OCI-LY7 (cell line): Measurements from ENCODE around the gene PEMT. TPM values are rescaled to one million over a fixed set of nuclear protein-coding genes. Genes with fewer than 3 reads are reported as not detected.

Source experiments
- BruUV-seq: library from RNA; stranded (reverse); fragments of 400-500 nt; replicated peaks from 2 replicates; lab custom pipeline; 2021; lab: Mats Ljungman, UMichigan
- CTCF ChIA-PET: fragments of 300-600 bp; sonication (Branson Sonifier 250); formaldehyde crosslinking; loops from one replicate; lab custom pipeline; 2022; ENCODE audit warnings: antibody characterized with exemption; ENCODE audit not compliant: unreplicated experiment; lab: Charles Lee
- POLR2A ChIA-PET: fragments of 300-600 bp; sonication (Branson Sonifier 250); formaldehyde crosslinking; loops from one replicate; lab custom pipeline; 2022; ENCODE audit warnings: antibody characterized with exemption; lab: Charles Lee
- DNase-seq: peaks from one replicate; pipeline ENCODE4 v3.0.0-alpha.2; 2015; ENCODE audit warnings: low spot score
- H2AFZ ChIP-seq: fragments of 200-600 bp; sonication (generic), shearing (Covaris generic); 2 replicates; pipeline ENCODE4 v1.6.1; 2014; ENCODE audit warnings: mild to moderate bottlenecking, antibody characterized with exemption, low read length, moderate library complexity
- H3K27ac ChIP-seq: fragments of 200-600 bp; sonication (generic); 2 replicates; pipeline ENCODE4 v1.5.1; 2014; ENCODE audit warnings: mixed run types, low read depth, mild to moderate bottlenecking, moderate library complexity, low read length, inconsistent platforms; ENCODE audit not compliant: poor library complexity, severe bottlenecking
- H3K36me3 ChIP-seq: fragments of 200-600 bp; sonication (generic); 2 replicates; pipeline ENCODE4 v1.6.1; 2014; ENCODE audit warnings: mild to moderate bottlenecking, antibody characterized with exemption, low read length, moderate library complexity, mixed read lengths; ENCODE audit not compliant: insufficient read depth
- H3K4me1 ChIP-seq: fragments of 200-600 bp; sonication (generic); 2 replicates; pipeline ENCODE4 v1.5.1; 2014; ENCODE audit warnings: mild to moderate bottlenecking, low read length; ENCODE audit not compliant: insufficient read depth, poor library complexity, severe bottlenecking
- H3K4me2 ChIP-seq: fragments of 200-600 bp; sonication (generic); 2 replicates; pipeline ENCODE4 v1.6.1; 2014; ENCODE audit warnings: mild to moderate bottlenecking, low read length
- H3K4me3 ChIP-seq: fragments of 200-600 bp; sonication (generic); 2 replicates; pipeline ENCODE4 v1.5.1; 2014; ENCODE audit warnings: mild to moderate bottlenecking, low read depth, low read length; ENCODE audit not compliant: poor library complexity, severe bottlenecking
- H3K79me2 ChIP-seq: fragments of 200-600 bp; sonication (generic); 2 replicates; pipeline ENCODE4 v1.6.1; 2016; ENCODE audit warnings: low read depth, mild to moderate bottlenecking, low read length, moderate library complexity, mixed read lengths; ENCODE audit not compliant: insufficient read depth
- H3K9me2 ChIP-seq: fragments of 200-600 bp; sonication (generic); 2 replicates; pipeline ENCODE4 v1.6.1; 2016; ENCODE audit warnings: mild to moderate bottlenecking, low read length, mixed read lengths; ENCODE audit not compliant: insufficient read depth
- H3K9me3 ChIP-seq: fragments of 200-600 bp; sonication (generic); 2 replicates; pipeline ENCODE4 v1.6.1; 2014; ENCODE audit warnings: mild to moderate bottlenecking, mixed run types, low read length, mixed read lengths
- H4K20me1 ChIP-seq: fragments of 200-600 bp; sonication (generic); 2 replicates; pipeline ENCODE4 v1.6.1; 2014; ENCODE audit warnings: mild to moderate bottlenecking, antibody characterized with exemption, low read length, moderate library complexity, mixed read lengths; ENCODE audit not compliant: insufficient read depth
- EZH2phosphoT487 ChIP-seq: fragments of 200-600 bp; sonication (generic); IDR thresholded peaks from 2 replicates; pipeline ENCODE4 v1.6.1; 2018; ENCODE audit warnings: low read depth, borderline replicate concordance, mild to moderate bottlenecking, mixed run types, antibody characterized with exemption, low read length, moderate library complexity, mixed read lengths
- intact Hi-C: fragments of 100-400 bp; cut with micrococcal nuclease; formaldehyde crosslinking; loops from one replicate; pipeline ENCODE4 v1.10.0; 2022; ENCODE audit not compliant: unreplicated experiment
- total RNA-seq, 2 experiments: library from RNA; depleted of rRNA in 1 of 2; stranded (reverse); fragments of >200 nt in 1 of 2; shearing (Covaris generic) in 1 of 2; gene quantifications; 2 replicates each; pipeline ENCODE4 v1.2.3, GENCODE V29; 2014 to 2022
- TF ChIP-seq, protein P1 (sequence below): fragments of 200-600 bp; sonication (generic); conservative IDR thresholded peaks from 2 replicates; pipeline ENCODE4 v1.5.1; 2014; ENCODE audit warnings: mild to moderate bottlenecking, antibody characterized with exemption, low read length, moderate library complexity, mixed read lengths

The PEMT gene
- total RNA-seq, 2 experiments from 2014 or later: 27.3 to 53.5 TPM

DNA sequence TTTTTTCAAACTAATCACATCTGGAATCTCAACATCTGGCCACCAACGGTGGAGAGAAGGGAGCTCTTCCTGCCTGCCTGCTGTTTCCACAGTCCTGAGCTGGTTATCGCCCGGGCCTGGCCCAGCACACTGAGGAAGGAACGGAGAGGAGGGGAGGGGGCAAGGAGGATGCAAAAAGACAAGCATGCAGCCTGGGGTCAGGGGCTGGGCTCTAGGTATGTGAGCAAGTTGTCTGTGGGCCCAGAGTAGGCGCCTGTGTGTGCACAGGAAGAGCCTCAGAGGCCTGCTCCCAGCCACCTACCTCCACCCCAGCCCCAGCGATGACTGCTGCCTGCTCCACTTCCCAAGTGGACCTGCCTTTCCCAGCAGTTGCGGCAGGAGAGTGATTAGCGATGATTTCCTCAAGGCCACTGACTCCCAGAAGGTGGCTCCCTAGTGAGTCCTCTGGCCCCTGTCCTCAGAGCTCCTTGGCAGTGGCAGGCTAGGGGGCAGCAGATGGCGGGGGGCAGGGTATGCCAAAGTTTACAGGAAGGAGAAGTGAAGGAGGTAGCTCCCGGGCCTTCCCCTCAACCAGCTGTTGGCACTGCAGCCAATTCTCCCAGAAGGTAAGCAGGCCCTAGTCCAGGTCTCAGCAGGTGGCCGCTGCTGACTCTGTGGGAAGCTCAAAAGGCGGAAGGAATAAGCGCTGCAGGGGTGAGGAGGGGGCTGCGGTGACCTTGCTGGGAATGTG lies 68.3 kb downstream of the PEMT start:
- no peaks in the 10 kb centered on the region for H3K4me1 ChIP-seq
- no peaks in the 10 kb centered on the region for H3K79me2 ChIP-seq
- no peaks in the 10 kb centered on the region for H3K9me3 ChIP-seq
- ChIA-PET CTCF (interaction anchor here (0.6 kb wide), 2 partner anchors 18 to 168 kb away, joined by 3 to 10 read pairs; no protein-coding TSS in a partner anchor), POLR2A (no interaction called here)
- no peak overlapping the region for H3K4me2 ChIP-seq
- H4K20me1 ChIP-seq: no peaks in the 10 kb centered on the region; the same call in 1 of the 2 replicates
- no peak for DNase-seq
- no peak overlapping the region for H3K27ac ChIP-seq
- no peaks in the 10 kb centered on the region for H3K9me2 ChIP-seq
- no peak for TF ChIP-seq EZH2phosphoT487
- TF ChIP-seq, protein P1, sequence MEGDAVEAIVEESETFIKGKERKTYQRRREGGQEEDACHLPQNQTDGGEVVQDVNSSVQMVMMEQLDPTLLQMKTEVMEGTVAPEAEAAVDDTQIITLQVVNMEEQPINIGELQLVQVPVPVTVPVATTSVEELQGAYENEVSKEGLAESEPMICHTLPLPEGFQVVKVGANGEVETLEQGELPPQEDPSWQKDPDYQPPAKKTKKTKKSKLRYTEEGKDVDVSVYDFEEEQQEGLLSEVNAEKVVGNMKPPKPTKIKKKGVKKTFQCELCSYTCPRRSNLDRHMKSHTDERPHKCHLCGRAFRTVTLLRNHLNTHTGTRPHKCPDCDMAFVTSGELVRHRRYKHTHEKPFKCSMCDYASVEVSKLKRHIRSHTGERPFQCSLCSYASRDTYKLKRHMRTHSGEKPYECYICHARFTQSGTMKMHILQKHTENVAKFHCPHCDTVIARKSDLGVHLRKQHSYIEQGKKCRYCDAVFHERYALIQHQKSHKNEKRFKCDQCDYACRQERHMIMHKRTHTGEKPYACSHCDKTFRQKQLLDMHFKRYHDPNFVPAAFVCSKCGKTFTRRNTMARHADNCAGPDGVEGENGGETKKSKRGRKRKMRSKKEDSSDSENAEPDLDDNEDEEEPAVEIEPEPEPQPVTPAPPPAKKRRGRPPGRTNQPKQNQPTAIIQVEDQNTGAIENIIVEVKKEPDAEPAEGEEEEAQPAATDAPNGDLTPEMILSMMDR: no peak
- H3K36me3 ChIP-seq: no peaks in the 10 kb centered on the region
- H2AFZ ChIP-seq: no peak overlapping the region
- intact Hi-C loops: no loop called here
- no peak overlapping the region for H3K4me3 ChIP-seq
- no TSS peak for BruUV-seq

DNA sequence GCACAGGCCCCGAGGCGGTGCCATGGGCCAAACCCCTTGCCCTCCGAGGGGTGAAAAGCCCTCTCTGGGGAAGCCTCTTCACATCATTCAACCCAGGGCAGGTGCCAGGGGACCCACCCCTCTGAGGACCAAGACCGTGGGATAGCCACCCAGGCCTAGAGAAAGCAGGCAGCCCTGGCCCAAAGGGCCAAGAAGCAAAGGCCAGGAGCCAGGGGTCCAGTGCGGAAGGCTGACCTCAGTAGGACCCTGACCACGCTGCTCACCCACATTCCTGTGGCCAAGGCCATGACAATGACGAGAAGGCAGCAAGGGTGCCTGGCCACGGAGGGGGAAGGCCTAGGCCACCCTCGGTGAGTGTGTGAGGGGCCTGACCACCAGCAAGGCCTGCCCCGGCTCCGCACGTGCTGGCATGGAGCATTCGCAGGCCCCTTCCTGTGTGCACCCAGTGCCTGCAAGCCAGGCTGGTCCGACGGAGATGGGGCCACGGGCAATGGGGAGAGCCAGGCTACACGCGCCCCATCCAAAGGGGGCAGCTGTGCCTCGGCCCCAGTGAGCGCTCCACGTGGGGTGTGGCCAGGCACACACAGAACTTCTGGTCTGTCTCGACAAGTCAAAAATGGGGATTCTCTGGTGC lies 70.8 kb downstream of the PEMT start:
- no peaks in the 10 kb centered on the region for H3K4me1 ChIP-seq
- no peak overlapping the region for H3K27ac ChIP-seq
- H3K36me3 ChIP-seq: no peaks in the 10 kb centered on the region
- no peak overlapping the region for H3K4me3 ChIP-seq
- H2AFZ ChIP-seq: no peak overlapping the region
- H3K79me2 ChIP-seq: no peaks in the 10 kb centered on the region
- no peaks in the 10 kb centered on the region; the same call in 1 of the 2 replicates for H4K20me1 ChIP-seq
- intact Hi-C loops: no loop called here
- ChIA-PET POLR2A (no interaction called here), CTCF (no interaction called here)
- TF ChIP-seq, protein P1: no peak
- no peak for TF ChIP-seq EZH2phosphoT487
- no peak overlapping the region for H3K4me2 ChIP-seq
- no peak for DNase-seq
- no TSS peak for BruUV-seq
- no peaks in the 10 kb centered on the region for H3K9me3 ChIP-seq
- no peaks in the 10 kb centered on the region for H3K9me2 ChIP-seq
